Tibial artery (tissue), 4 donors: ENCODE data around the gene HEPACAM.
A peak's percentile ranks its signal among the peaks of the same experiment; 100 is the strongest.

Source experiments
- DNase-seq, 2 donors: peaks; one replicate each; pipeline ENCODE4 v3.0.0-alpha.2; 2019
- H3K27ac ChIP-seq, 2 donors: fragments of 200-600 bp; sonication (generic) in 1 of 2; 1 replicate in 1 of 2; 2 replicates in 1 of 2; pipeline ENCODE4 v1.5.1; 2018 to 2019; ENCODE audit warnings: mild to moderate bottlenecking in 1 of 2
- H3K27me3 ChIP-seq, 2 donors: fragments of 200-600 bp; sonication (generic) in 1 of 2; one replicate each; pipeline versions ENCODE4 v1.5.1 to v1.6.0; 2016 to 2019
- H3K36me3 ChIP-seq, 3 donors: fragments of 200-600 bp; sonication (generic) in 2 of 3; one replicate each; pipeline ENCODE4 v1.5.1; 2016 to 2019; ENCODE audit warnings: mild to moderate bottlenecking in 2 of 3
- H3K4me1 ChIP-seq, 4 donors: fragments of 200-600 bp; sonication (generic) in 2 of 4; 1 replicate in 3 of 4; 2 replicates in 1 of 4; pipeline ENCODE4 v1.5.1; 2016 to 2019
- H3K4me3 ChIP-seq, 2 donors: fragments of 200-600 bp; sonication (generic) in 1 of 2; 1 replicate in 1 of 2; 2 replicates in 1 of 2; pipeline ENCODE4 v1.5.1; 2018 to 2019; ENCODE audit warnings: mild to moderate bottlenecking in 2 of 2
- H3K9me3 ChIP-seq, 3 donors: fragments of 200-600 bp; sonication (generic) in 1 of 3; one replicate each; pipeline ENCODE4 v1.5.1; 2016 to 2019
- CTCF ChIP-seq, 2 experiments: fragments of 200-600 bp in 1 of 2; fragments of 450-650 bp in 1 of 2; IDR thresholded peaks; one replicate each; pipeline ENCODE4 v1.5.1; 2017 to 2019; ENCODE audit warnings: antibody characterized with exemption in 2 of 2, mild to moderate bottlenecking in 1 of 2, moderate library complexity in 1 of 2
- intact Hi-C: fragments of 100-400 bp; cut with DNase I; formaldehyde crosslinking; loops from one replicate; pipeline ENCODE4 v1.15.0; 2023; ENCODE audit warnings: low total_unique reads

Gene HEPACAM

GRCh38 chr11:124920870-124921609, 14.8 kb downstream of the HEPACAM start:
- TF ChIP-seq CTCF (IDR thresholded peaks at IDR 0.05): no peak
- H3K27me3 ChIP-seq: peaks cover 0 to 25% of the 10 kb centered on the region in 2 donors
- intact Hi-C loops: no loop called here
- H3K27ac ChIP-seq: no peak overlapping the region
- H3K4me3 ChIP-seq: peak overlapping the region; percentile 42 to 56
- DNase-seq: peak; percentile 71 to 78
- peaks cover 0 to 11% (median 7%) of the 10 kb centered on the region in 4 donors for H3K4me1 ChIP-seq
- H3K36me3 ChIP-seq: no peaks in the 10 kb centered on the region
- no peaks in the 10 kb centered on the region for H3K9me3 ChIP-seq

GRCh38 chr11:124920356-124920755, 15.5 kb downstream of the HEPACAM start:
- no peak for TF ChIP-seq CTCF (IDR thresholded peaks at IDR 0.05)
- H3K4me3 ChIP-seq: peak overlapping the region in 1 of 2 donors; percentile 56
- no peak for DNase-seq
- H3K9me3 ChIP-seq: no peaks in the 10 kb centered on the region
- peaks cover 0 to 25% of the 10 kb centered on the region in 2 donors for H3K27me3 ChIP-seq
- no peaks in the 10 kb centered on the region for H3K36me3 ChIP-seq
- intact Hi-C loops: no loop called here
- H3K27ac ChIP-seq: no peak overlapping the region
- H3K4me1 ChIP-seq: peaks cover 0 to 11% (median 7%) of the 10 kb centered on the region in 4 donors

DNA sequence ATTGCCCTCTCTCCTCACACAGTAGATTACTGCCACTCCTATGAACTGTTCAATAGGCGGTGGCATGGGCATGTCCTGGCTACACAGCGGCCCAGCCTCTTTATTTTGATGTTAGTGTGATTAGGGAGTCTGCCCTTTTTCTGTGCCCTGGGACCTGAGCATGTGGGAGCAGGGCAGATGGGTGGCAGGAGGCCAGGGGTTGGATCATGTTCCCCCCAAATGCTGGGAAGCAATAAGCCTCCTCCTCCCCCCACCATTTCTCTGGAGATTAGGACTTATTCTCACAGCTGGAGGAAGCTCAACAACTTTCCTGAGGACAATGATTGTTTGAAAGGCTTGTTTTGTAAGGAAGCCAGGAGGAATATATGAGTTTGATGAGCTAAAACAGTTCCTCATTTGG, 15.9 kb downstream of the HEPACAM start:
- no peak overlapping the region for H3K27ac ChIP-seq
- TF ChIP-seq CTCF (IDR thresholded peaks at IDR 0.05): no peak
- intact Hi-C loops: no loop called here
- peaks cover 0 to 11% (median 7%) of the 10 kb centered on the region in 4 donors for H3K4me1 ChIP-seq
- no peak overlapping the region for H3K4me3 ChIP-seq
- H3K36me3 ChIP-seq: no peaks in the 10 kb centered on the region
- no peaks in the 10 kb centered on the region for H3K9me3 ChIP-seq
- no peak for DNase-seq
- H3K27me3 ChIP-seq: peaks cover 0 to 23% of the 10 kb centered on the region in 2 donors

DNA sequence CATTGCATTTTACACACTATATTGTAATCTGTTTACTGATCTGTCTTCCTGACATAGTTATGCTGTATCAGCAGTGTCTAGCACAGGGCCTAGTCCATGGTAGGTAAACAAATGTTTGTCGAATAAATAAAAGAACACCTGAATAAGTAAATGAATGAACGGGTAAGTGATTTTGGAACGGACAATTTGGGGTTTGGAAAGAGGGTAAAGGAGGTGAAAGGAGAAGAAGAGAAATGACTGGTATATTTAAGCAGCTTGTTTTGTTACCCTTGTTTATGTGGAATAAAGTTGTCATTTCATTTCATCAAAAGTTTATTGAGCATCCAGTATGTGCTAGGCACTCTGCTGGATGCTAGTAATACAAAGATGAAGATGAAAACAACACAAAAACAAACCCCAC, 16.9 kb downstream of the HEPACAM start, which contains the start of gene HEPN1:
TSS of gene HEPN1 (plus strand) at position 301 of the 400 bp plus-strand sequence.
- DNase-seq: no peak
- TF ChIP-seq CTCF (IDR thresholded peaks at IDR 0.05): no peak
- Histone ChIP-seq H3K9me3 (no peaks in the 10 kb centered on the region), H3K4me3 (no peak within 1 kb of the TSS), H3K27ac (no peak within 1 kb of the TSS), H3K36me3 (no peaks in the 10 kb centered on the region), H3K27me3 (peaks cover 0 to 22% of the 10 kb centered on the region in 2 donors), H3K4me1 (peaks cover 0 to 11% (median 7%) of the 10 kb centered on the region in 4 donors)
- intact Hi-C loops: no loop called here

DNA sequence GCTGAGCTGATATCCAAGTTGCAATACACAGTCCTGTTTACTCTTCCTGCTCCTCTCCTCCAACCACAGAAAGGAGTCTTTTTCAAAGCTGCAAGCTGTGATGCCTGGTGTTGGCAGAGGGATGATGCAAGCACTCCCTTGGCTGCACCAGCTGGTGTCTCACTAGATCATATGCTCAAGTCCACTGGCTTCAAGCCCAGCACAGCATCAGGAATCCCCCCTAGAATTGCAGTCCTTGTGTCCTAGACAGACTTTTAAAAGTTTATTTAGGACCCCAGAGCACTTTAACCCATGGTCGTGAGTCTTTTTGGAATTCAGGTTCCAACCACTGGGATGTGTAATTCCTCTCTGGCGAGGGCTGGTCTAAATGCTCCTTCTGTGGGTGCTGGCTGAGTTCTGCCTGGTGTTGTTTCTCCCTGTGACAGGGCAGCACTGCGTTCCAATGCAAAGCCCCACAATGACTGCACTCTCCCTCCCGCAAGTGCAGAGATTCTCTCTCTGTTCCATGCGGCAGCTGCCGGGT, 18.7 kb downstream of the HEPACAM start:
- no peak for DNase-seq
- Histone ChIP-seq H3K4me1 (peaks cover 0 to 11% (median 7%) of the 10 kb centered on the region in 4 donors), H3K36me3 (no peaks in the 10 kb centered on the region), H3K4me3 (no peak overlapping the region), H3K27ac (no peak overlapping the region), H3K27me3 (peaks cover 0 to 15% of the 10 kb centered on the region in 2 donors), H3K9me3 (no peaks in the 10 kb centered on the region)
- intact Hi-C loops: no loop called here
- no peak for TF ChIP-seq CTCF (IDR thresholded peaks at IDR 0.05)
